ENCODE data around the gene SLC9A1.

SLC9A1 gene

DNA sequence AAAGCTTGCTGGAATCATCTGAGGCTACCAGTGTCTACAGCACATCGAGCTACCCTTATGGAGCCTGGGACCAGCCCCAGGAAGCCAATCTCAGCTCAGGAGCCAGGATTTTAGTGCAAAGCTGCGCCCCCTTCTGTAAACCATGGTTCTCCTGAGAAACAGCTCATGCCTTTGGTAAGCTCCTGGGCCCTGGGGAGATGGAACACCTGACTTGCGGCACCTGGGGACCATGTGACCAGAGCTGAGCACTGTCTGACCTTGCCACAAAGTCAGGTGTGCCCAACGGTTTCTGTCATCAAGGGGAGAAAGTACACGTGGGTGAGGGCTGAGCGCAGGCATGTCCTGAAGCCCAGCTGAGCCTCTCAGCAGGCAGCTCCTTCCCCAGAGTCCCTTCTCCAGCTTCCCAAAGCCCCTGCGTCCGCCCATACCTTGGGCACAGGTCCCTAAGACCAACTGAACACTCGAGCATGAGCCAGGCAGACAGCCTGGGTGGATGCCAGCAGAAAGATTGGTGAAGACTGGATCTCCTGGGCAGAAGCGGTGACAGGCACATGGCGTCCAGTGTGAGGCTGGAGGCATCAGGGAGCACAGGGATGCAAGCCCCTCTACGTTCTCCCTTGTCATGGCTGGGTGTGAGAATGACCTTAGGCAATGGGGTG is 84.4 kb downstream of the SLC9A1 start:
- no peak for DNase-seq (ENCODE audit: low read depth)

DNA sequence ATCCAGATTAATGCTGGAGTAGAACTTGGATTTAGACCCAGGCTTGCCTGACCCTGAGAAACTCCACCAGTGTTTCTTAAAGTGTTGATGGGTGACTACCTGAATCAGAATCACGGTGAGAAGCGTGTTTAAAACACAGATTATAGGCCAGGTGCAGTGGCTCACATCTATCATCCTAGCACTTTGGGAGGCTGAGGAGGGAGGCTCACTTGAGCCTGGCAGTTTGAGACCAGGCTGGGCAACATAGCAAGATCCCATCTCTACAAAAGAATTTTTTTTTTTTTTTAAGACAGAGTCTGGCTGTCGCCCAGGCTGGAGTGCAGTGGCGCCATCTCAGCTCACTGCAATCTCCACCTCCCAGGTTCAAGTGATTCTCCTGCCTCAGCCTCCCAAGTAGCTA is 86.0 kb downstream of the SLC9A1 start:
- no peak for DNase-seq (ENCODE audit: low read depth)

DNA sequence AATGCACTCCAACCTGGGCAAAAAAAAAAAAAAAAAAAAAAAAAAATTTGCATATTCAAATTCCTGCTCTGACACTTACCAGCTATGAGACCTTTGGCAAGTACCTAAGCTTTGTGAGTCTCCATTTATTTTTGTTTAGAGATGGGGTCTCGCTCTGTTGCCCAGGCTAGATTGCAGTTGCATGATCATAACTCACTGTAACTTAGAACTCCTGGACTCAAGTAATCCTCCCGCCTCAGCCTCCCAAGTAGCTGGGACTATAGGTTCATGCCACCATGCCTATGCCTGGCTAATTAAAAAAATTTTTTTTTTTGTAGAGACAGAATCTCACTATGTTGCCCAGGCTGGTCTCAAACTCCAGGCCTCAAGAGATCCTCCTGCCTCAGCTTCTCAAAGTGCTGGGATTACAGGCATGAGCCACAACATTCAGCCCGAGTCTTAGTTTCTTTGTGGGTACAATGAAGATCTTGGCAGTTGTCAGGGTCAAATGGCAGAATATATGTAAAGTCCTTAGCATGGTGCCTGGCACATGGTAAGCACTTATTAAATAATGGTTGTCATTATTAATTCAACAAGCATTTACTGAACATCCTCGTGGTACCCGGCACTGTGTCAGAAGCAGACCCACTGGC is 88.8 kb downstream of the SLC9A1 start:
- DNase-seq (ENCODE audit: low read depth), result no peak

GRCh38 chr1:27060891-27061290 is 94.0 kb downstream of the SLC9A1 start:
- DNase-seq (ENCODE audit: low read depth), result no peak

DNA sequence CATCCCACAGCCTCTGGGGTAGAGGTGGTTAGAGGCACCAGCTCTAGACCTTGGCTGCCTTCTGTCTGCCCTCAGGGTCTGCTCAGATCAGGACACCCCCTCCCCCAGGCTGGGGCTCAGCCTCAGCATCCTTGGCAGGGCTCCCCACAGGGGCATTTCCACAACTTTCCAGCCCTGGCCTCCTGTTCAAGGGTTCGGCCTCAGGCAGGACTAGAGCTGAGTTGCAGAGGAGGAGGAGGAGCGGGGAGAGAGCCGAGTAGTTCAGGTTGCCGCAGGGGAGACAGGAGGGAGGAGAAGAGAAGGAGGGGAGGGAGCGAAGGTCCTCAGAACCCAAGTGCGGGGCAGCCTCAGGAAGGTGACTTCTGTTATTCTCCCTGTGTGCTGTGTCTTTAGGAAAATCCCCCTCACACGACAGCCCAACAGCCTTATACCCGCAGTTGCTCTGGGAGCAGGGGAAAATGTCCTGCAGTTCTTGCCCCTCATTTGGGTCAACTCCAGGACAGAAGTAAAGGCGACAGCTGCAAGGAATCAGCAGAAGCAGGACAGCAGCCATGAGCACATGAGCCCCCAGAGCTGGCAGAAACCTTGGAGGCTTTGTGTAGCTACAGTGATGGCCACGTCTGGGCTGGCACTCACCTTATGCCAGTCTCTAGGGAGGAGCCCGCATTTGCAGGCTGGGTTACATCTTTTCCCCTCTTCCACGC is 95.8 kb downstream of the SLC9A1 start:
- DNase-seq (ENCODE audit: low read depth), result no peak

DNA sequence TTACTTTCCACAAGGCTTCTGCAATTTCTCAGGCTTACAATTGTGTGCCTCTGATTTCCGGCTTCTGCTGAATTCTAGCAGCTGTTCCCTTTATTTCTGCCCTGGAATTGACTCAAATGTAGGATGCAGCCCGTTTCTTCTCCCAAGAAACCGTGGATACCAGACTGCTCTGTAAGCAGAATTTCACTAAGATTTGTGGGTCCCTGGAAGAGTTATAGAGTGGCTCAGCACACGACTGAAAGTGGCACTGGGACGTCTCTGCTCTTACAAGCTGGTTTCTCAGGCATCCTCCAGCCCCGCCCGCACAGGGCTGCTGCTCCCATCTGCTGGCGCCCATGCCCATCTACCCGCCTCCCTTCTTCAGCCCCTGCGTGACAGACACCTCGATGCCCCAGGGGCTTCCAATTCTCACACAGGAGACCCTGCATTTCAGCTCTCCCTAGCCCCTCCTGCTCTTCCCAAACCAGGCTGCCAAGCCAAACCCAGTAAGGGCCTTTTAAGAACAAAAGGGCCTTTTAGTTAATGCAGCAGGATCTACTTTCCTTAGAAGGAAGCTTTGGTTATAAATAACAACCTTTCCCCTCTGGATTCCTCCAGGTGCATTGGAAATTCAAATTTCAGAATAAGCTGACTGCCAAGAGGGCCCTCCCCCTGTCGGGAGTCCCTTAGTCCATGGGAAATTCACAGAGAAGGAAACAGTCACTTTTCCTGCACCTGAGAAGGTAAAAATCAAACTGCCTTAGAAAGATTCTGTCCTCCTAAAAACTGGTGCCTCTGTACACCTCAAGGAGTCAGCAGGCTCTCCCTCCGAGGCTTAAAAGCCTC is 96.9 kb downstream of the SLC9A1 start:
- DNase-seq (ENCODE audit: low read depth), result no peak

DNA sequence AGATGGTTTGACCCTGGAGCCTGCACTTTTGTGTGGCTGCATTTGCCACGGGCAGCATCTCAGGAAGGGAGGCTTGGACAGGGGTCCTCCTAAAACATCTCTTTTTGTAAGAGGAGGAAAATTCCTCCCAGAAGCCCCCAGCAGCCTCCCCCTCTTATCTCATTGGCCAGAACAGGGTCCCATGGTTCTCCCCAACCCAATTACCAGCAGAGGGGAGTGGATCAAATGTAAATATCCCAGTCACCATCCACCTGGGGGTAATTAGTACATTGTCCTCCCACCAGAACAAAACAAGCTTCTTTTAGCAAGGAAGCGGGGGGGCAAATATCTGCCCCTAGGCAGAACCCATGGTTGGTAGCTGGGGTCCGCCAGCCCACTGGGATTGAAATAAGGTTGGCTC is 97.5 kb downstream of the SLC9A1 start:
- DNase-seq (ENCODE audit: low read depth), result no peak

GRCh38 chr1:27053977-27054753 is 100.8 kb downstream of the SLC9A1 start:
- no peak for DNase-seq (ENCODE audit: low read depth)

DNA sequence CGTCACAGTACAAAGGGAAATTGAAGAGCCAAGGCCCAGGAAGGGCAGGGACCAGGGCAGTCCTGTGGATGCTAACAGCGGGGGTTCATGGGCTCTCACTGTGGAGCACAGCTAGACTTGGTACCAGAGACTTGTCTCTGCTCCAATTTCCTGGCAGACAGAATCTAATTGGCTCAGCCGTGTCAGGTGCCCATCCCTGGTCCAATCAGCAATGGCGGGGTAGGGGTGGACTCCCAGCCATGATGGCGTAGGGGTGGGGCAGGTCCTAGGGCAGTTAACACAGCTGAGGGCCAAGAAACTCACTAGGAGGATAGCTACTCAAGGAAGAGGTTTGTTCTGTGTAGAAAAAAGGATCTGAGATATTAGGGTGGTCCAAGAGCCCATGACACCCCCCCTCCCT is 102.4 kb downstream of the SLC9A1 start:
- DNase-seq (ENCODE audit: low read depth), result no peak

- no peak for DNase-seq (ENCODE audit: low read depth)
These were observed 105.3 kb downstream of the SLC9A1 start for GRCh38 chr1:27049607-27050006.

GRCh38 chr1:27049100-27049499 is 105.8 kb downstream of the SLC9A1 start:
- no peak for DNase-seq (ENCODE audit: low read depth)
